HCT116 (cell line): ENCODE data around the gene TBPL1.

Experiments used
- CEBPB ChIP-seq: IDR thresholded peaks from 2 replicates; pipeline ENCODE4 v1.6.1; 2012; ENCODE audit warnings: low read depth
- EZH2 ChIP-seq: fragments of 200-600 bp; sonication (generic); IDR thresholded peaks from 2 replicates; pipeline ENCODE4 v1.6.1; 2017; ENCODE audit warnings: antibody characterized with exemption, mixed run types
- EZH2phosphoT487 ChIP-seq: fragments of 200-600 bp; IDR thresholded peaks from 2 replicates; pipeline ENCODE4 v1.6.1; 2018; ENCODE audit warnings: antibody characterized with exemption, borderline replicate concordance
- YY1 ChIP-seq: IDR thresholded peaks from 2 replicates; pipeline ENCODE4 v1.6.1; 2011; ENCODE audit warnings: low read length, low read depth, moderate library complexity, mild to moderate bottlenecking; ENCODE audit not compliant: insufficient replicate concordance; ENCODE audit errors: extremely low read depth
- ZFX ChIP-seq: fragments of 450-650 bp; IDR thresholded peaks from 2 replicates; pipeline ENCODE4 v1.6.1; 2017
- TF ChIP-seq, protein P1 (sequence below), 3 experiments: fragments of 200-600 bp in 1 of 3; sonication (generic) in 1 of 3; IDR thresholded peaks in 2 of 3; conservative IDR thresholded peaks in 1 of 3; 2 replicates each; pipeline ENCODE4 v1.5.1; 2012 to 2017; ENCODE audit warnings: low read depth in 2 of 3, low read length in 2 of 3, antibody characterized with exemption in 1 of 3, borderline replicate concordance in 1 of 3, control low read depth in 1 of 3, mild to moderate bottlenecking in 1 of 3, mixed read lengths in 1 of 3, mixed run types in 1 of 3, moderate library complexity in 1 of 3; ENCODE audit not compliant: insufficient read depth in 1 of 3
- TF ChIP-seq, protein P2 (sequence below): IDR thresholded peaks from 2 replicates; pipeline ENCODE4 v1.6.1; 2011; ENCODE audit warnings: mild to moderate bottlenecking, low read length, moderate library complexity; ENCODE audit not compliant: insufficient replicate concordance; ENCODE audit errors: extremely low read depth

DNA sequence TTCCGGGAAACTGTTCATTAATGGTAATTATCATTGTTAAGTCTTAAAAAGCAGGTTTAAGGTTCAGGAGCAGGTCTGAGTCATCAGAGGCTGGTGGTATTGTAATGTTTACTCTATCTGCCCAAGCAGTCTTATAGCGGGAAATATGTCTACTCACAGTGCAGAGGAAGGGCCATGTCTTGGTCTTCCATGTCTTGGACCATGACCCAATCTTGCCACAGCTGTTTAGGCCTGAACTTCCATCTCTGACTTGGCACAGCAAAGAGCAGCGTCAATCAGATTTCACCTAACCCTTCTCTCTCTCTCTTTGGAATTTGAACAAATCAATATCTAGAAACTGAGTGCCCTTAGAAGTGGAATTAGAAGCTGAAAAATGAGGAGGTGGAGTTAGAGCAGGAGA is 73.6 kb downstream of the TBPL1 start:
- TF ChIP-seq, protein P1, sequence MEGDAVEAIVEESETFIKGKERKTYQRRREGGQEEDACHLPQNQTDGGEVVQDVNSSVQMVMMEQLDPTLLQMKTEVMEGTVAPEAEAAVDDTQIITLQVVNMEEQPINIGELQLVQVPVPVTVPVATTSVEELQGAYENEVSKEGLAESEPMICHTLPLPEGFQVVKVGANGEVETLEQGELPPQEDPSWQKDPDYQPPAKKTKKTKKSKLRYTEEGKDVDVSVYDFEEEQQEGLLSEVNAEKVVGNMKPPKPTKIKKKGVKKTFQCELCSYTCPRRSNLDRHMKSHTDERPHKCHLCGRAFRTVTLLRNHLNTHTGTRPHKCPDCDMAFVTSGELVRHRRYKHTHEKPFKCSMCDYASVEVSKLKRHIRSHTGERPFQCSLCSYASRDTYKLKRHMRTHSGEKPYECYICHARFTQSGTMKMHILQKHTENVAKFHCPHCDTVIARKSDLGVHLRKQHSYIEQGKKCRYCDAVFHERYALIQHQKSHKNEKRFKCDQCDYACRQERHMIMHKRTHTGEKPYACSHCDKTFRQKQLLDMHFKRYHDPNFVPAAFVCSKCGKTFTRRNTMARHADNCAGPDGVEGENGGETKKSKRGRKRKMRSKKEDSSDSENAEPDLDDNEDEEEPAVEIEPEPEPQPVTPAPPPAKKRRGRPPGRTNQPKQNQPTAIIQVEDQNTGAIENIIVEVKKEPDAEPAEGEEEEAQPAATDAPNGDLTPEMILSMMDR (IDR thresholded peaks at IDR 0.05 in 2 of 3, conservative IDR thresholded peaks at IDR 0.05 in 1 of 3; ENCODE audit: borderline replicate concordance in 1 of 3, insufficient read depth in 1 of 3, low read depth in 2 of 3, low read length in 2 of 3) = no peak
- no peak for TF ChIP-seq CEBPB
- TF ChIP-seq YY1 = no peak
- no peak for TF ChIP-seq EZH2
- TF ChIP-seq, protein P2, sequence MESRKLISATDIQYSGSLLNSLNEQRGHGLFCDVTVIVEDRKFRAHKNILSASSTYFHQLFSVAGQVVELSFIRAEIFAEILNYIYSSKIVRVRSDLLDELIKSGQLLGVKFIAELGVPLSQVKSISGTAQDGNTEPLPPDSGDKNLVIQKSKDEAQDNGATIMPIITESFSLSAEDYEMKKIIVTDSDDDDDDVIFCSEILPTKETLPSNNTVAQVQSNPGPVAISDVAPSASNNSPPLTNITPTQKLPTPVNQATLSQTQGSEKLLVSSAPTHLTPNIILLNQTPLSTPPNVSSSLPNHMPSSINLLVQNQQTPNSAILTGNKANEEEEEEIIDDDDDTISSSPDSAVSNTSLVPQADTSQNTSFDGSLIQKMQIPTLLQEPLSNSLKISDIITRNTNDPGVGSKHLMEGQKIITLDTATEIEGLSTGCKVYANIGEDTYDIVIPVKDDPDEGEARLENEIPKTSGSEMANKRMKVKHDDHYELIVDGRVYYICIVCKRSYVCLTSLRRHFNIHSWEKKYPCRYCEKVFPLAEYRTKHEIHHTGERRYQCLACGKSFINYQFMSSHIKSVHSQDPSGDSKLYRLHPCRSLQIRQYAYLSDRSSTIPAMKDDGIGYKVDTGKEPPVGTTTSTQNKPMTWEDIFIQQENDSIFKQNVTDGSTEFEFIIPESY = no peak
- TF ChIP-seq ZFX = no peak
- TF ChIP-seq EZH2phosphoT487 = no peak
